WTC11 (cell line): ENCODE results near the gene FBXL14. TPM values are rescaled to one million over a fixed set of nuclear protein-coding genes. Genes with fewer than 3 reads are reported as not detected.

Experiments used
- ATAC-seq: fragments of 200-7000 bp; cut with Tn5 transposase; 2 replicates; pipeline ENCODE4 v1.10.0; 2021; ENCODE audit warnings: mild to moderate bottlenecking, moderate library complexity
- CTCF ChIA-PET: fragments of 300-600 bp; sonication (Branson Sonifier 250); formaldehyde crosslinking; loops from one replicate; lab custom pipeline; 2021; ENCODE audit warnings: antibody characterized with exemption; lab: Charles Lee
- POLR2A ChIA-PET: fragments of 350-600 bp; sonication (Branson Sonifier 250); formaldehyde crosslinking; loops from one replicate; lab custom pipeline; 2021; ENCODE audit warnings: antibody characterized with exemption; lab: Charles Lee
- DNase-seq: peaks from one replicate; pipeline ENCODE4 v3.0.0; 2021; ENCODE audit warnings: low spot score
- H3K27ac Mint-ChIP-seq: 2 replicates; pipeline ENCODE4 v1.8.0; 2021; ENCODE audit warnings: mixed read lengths
- H3K27me3 Mint-ChIP-seq: 2 replicates; pipeline ENCODE4 v1.8.0; 2021; ENCODE audit warnings: low read depth, mild to moderate bottlenecking, moderate library complexity, mixed read lengths
- H3K36me3 Mint-ChIP-seq: 2 replicates; pipeline ENCODE4 v1.8.0; 2021; ENCODE audit warnings: mixed read lengths
- H3K4me1 Mint-ChIP-seq: 2 replicates; pipeline ENCODE4 v1.8.0; 2022; ENCODE audit warnings: mixed read lengths
- H3K4me3 Mint-ChIP-seq: 2 replicates; pipeline ENCODE4 v1.8.0; 2021; ENCODE audit warnings: mild to moderate bottlenecking, moderate library complexity, mixed read lengths
- H3K9me3 Mint-ChIP-seq: 2 replicates; pipeline ENCODE4 v1.8.0; 2021; ENCODE audit warnings: mixed read lengths
- CREB1 ChIP-seq: sonication (generic); formaldehyde crosslinking; IDR thresholded peaks from 2 replicates; pipeline ENCODE4 v1.8.0; 2023; ENCODE audit warnings: mild to moderate bottlenecking, missing genetic modification reagents
- CREM ChIP-seq: sonication (generic); formaldehyde crosslinking; IDR thresholded peaks from 2 replicates; pipeline ENCODE4 v1.8.1; 2022; ENCODE audit warnings: mild to moderate bottlenecking, missing genetic modification reagents, moderate library complexity
- FOXJ3 ChIP-seq: sonication (generic); formaldehyde crosslinking; IDR thresholded peaks from 2 replicates; pipeline ENCODE4 v1.9.0; 2021; ENCODE audit warnings: missing genetic modification reagents, mild to moderate bottlenecking, borderline replicate concordance
- HMGA2 ChIP-seq: fragments of 250-450 bp; sonication (Bioruptor Pico); IDR thresholded peaks from 2 replicates; pipeline ENCODE4 v1.4.0; 2021; ENCODE audit warnings: mild to moderate bottlenecking, moderate library complexity
- KAT7 ChIP-seq: sonication (generic); formaldehyde crosslinking; IDR thresholded peaks from 2 replicates; pipeline ENCODE4 v1.8.1; 2023; ENCODE audit warnings: missing genetic modification reagents, mild to moderate bottlenecking, borderline replicate concordance
- NFYB ChIP-seq: sonication (generic); formaldehyde crosslinking; conservative IDR thresholded peaks from 2 replicates; pipeline ENCODE4 v1.8.0; 2022; ENCODE audit warnings: low read depth, missing genetic modification reagents
- TEAD4 ChIP-seq: sonication (generic); formaldehyde crosslinking; IDR thresholded peaks from 2 replicates; pipeline ENCODE4 v1.8.0; 2022; ENCODE audit warnings: mild to moderate bottlenecking, missing genetic modification reagents
- ZNF232 ChIP-seq: sonication (generic); formaldehyde crosslinking; IDR thresholded peaks from 2 replicates; pipeline ENCODE4 v1.8.0; 2022; ENCODE audit warnings: mild to moderate bottlenecking, missing genetic modification reagents
- ZNF317 ChIP-seq: sonication (generic); formaldehyde crosslinking; IDR thresholded peaks from 2 replicates; pipeline ENCODE4 v1.8.1; 2023; ENCODE audit warnings: low read depth, mild to moderate bottlenecking, moderate library complexity, missing genetic modification reagents, borderline replicate concordance
- ZNF396 ChIP-seq: fragments of 250-450 bp; sonication (Bioruptor Pico); IDR thresholded peaks from 2 replicates; pipeline ENCODE4 v1.8.0; 2021; ENCODE audit warnings: mild to moderate bottlenecking, moderate library complexity, borderline replicate concordance
- total RNA-seq: library from RNA; stranded (reverse); gene quantifications from 3 replicates; pipeline ENCODE4 v1.2.3, GENCODE V29; 2021
- TF ChIP-seq, protein P1 (sequence below): sonication (generic); formaldehyde crosslinking; IDR thresholded peaks from 2 replicates; pipeline ENCODE4 v1.8.1; 2023; ENCODE audit warnings: mild to moderate bottlenecking, missing genetic modification reagents, moderate library complexity
- TF ChIP-seq, protein P2 (sequence below): sonication (generic); formaldehyde crosslinking; IDR thresholded peaks from 2 replicates; pipeline ENCODE4 v1.8.0; 2022; ENCODE audit warnings: missing genetic modification reagents
- TF ChIP-seq, protein P3 (sequence below): sonication (generic); formaldehyde crosslinking; IDR thresholded peaks from 2 replicates; pipeline ENCODE4 v1.8.1; 2023; ENCODE audit warnings: mild to moderate bottlenecking, missing genetic modification reagents, moderate library complexity
- TF ChIP-seq, protein P4 (sequence below): fragments of 250-450 bp; sonication (Bioruptor Pico); IDR thresholded peaks from 2 replicates; pipeline ENCODE4 v2.1.2; 2022; ENCODE audit warnings: mild to moderate bottlenecking, moderate library complexity
- TF ChIP-seq, protein P5 (sequence below): sonication (generic); formaldehyde crosslinking; IDR thresholded peaks from 2 replicates; pipeline ENCODE4 v1.8.1; 2023; ENCODE audit warnings: mild to moderate bottlenecking, missing genetic modification reagents, borderline replicate concordance
- TF ChIP-seq, protein P6 (sequence below): sonication (generic); formaldehyde crosslinking; IDR thresholded peaks from 2 replicates; pipeline ENCODE4 v1.8.0; 2022; ENCODE audit warnings: mild to moderate bottlenecking, missing genetic modification reagents

The FBXL14 gene
- total RNA-seq, 1 experiment from 2014 or later: 12.0 TPM

DNA sequence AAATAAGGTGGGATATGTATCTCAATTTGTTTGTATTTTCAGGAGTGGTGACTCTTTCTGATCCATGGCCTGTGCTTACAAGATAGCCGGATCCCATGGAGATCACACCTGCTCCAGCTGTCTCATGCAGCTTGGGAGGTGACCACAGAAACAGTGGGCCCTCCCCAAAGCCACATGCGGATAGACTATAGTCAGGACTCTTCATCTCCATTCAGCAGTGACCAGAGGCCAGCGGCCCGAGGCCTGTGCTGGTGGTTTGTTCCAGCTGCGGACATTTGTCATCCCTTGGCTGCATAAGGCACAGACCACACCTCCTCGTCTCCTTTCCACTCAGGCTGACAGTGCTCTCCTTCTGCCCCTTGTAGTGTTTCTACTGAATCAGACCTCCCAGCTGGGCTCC, 20.0 kb upstream of the FBXL14 start:
- ChIA-PET CTCF (interaction anchor here (1.0 to 1.1 kb wide), 2 partner anchors 9 to 177 kb away, joined by 3 read pairs; no protein-coding TSS in a partner anchor), POLR2A (no interaction called here)
- Mint-ChIP-seq H3K27me3 (peaks cover 22% of the 10 kb centered on the region), H3K9me3 (no peaks in the 10 kb centered on the region), H3K36me3 (no peaks in the 10 kb centered on the region), H3K4me3 (no peak overlapping the region), H3K27ac (no peak overlapping the region), H3K4me1 (peaks cover 9% of the 10 kb centered on the region; the same call in 1 of the 2 replicates)
- no peak for DNase-seq
- TF ChIP-seq NFYB (no peak), CREM (CRISPR knock-in tag) (no peak), ZNF396 (CRISPR knock-in tag) (no peak), KAT7 (CRISPR knock-in tag) (no peak), ZNF232 (CRISPR knock-in tag) (no peak), CREB1 (no peak), HMGA2 (CRISPR knock-in tag) (no peak), ZNF317 (CRISPR knock-in tag) (no peak)
- TF ChIP-seq, protein P1, sequence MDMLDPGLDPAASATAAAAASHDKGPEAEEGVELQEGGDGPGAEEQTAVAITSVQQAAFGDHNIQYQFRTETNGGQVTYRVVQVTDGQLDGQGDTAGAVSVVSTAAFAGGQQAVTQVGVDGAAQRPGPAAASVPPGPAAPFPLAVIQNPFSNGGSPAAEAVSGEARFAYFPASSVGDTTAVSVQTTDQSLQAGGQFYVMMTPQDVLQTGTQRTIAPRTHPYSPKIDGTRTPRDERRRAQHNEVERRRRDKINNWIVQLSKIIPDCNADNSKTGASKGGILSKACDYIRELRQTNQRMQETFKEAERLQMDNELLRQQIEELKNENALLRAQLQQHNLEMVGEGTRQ (CRISPR knock-in tag): no peak
- TF ChIP-seq, protein P2, sequence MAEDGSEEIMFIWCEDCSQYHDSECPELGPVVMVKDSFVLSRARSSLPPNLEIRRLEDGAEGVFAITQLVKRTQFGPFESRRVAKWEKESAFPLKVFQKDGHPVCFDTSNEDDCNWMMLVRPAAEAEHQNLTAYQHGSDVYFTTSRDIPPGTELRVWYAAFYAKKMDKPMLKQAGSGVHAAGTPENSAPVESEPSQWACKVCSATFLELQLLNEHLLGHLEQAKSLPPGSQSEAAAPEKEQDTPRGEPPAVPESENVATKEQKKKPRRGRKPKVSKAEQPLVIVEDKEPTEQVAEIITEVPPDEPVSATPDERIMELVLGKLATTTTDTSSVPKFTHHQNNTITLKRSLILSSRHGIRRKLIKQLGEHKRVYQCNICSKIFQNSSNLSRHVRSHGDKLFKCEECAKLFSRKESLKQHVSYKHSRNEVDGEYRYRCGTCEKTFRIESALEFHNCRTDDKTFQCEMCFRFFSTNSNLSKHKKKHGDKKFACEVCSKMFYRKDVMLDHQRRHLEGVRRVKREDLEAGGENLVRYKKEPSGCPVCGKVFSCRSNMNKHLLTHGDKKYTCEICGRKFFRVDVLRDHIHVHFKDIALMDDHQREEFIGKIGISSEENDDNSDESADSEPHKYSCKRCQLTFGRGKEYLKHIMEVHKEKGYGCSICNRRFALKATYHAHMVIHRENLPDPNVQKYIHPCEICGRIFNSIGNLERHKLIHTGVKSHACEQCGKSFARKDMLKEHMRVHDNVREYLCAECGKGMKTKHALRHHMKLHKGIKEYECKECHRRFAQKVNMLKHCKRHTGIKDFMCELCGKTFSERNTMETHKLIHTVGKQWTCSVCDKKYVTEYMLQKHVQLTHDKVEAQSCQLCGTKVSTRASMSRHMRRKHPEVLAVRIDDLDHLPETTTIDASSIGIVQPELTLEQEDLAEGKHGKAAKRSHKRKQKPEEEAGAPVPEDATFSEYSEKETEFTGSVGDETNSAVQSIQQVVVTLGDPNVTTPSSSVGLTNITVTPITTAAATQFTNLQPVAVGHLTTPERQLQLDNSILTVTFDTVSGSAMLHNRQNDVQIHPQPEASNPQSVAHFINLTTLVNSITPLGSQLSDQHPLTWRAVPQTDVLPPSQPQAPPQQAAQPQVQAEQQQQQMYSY: no peak
- TF ChIP-seq, protein P3, sequence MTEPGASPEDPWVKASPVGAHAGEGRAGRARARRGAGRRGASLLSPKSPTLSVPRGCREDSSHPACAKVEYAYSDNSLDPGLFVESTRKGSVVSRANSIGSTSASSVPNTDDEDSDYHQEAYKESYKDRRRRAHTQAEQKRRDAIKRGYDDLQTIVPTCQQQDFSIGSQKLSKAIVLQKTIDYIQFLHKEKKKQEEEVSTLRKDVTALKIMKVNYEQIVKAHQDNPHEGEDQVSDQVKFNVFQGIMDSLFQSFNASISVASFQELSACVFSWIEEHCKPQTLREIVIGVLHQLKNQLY (CRISPR knock-in tag): no peak
- TF ChIP-seq, protein P4, sequence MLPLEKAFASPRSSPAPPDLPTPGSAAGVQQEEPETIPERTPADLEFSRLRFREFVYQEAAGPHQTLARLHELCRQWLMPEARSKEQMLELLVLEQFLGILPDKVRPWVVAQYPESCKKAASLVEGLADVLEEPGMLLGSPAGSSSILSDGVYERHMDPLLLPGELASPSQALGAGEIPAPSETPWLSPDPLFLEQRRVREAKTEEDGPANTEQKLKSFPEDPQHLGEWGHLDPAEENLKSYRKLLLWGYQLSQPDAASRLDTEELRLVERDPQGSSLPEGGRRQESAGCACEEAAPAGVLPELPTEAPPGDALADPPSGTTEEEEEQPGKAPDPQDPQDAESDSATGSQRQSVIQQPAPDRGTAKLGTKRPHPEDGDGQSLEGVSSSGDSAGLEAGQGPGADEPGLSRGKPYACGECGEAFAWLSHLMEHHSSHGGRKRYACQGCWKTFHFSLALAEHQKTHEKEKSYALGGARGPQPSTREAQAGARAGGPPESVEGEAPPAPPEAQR (CRISPR knock-in tag): no peak
- ATAC-seq: no peak

DNA sequence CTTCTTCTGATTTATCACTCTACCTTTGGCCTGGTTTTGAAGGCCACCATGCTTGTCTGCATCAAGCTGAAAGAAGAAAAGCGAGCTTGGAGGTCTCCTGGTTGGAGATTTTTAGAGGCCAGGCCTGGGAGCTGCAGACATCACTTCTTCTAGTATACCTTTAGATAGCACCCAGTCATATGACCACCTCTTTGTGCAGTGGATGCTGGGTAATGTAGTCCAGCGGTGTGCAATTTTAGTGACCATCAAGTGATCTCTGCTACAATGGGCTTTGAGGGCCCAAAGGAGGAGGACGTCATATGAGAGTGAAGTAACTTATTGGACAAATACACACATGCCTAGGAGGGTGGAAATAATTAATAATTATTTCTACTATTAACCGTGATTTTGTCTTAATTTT, 19.5 kb upstream of the FBXL14 start:
- no peaks in the 10 kb centered on the region for H3K9me3 Mint-ChIP-seq
- peaks cover 6% of the 10 kb centered on the region; the same call in 1 of the 2 replicates for H3K4me1 Mint-ChIP-seq
- POLR2A ChIA-PET: no interaction called here
- peak; percentile 72 for ATAC-seq
- peaks cover 22% of the 10 kb centered on the region for H3K27me3 Mint-ChIP-seq
- no peak overlapping the region for H3K4me3 Mint-ChIP-seq
- DNase-seq: no peak
- H3K27ac Mint-ChIP-seq: no peak overlapping the region
- no peak for TF ChIP-seq FOXJ3 (CRISPR knock-in tag)
- TF ChIP-seq, protein P5, sequence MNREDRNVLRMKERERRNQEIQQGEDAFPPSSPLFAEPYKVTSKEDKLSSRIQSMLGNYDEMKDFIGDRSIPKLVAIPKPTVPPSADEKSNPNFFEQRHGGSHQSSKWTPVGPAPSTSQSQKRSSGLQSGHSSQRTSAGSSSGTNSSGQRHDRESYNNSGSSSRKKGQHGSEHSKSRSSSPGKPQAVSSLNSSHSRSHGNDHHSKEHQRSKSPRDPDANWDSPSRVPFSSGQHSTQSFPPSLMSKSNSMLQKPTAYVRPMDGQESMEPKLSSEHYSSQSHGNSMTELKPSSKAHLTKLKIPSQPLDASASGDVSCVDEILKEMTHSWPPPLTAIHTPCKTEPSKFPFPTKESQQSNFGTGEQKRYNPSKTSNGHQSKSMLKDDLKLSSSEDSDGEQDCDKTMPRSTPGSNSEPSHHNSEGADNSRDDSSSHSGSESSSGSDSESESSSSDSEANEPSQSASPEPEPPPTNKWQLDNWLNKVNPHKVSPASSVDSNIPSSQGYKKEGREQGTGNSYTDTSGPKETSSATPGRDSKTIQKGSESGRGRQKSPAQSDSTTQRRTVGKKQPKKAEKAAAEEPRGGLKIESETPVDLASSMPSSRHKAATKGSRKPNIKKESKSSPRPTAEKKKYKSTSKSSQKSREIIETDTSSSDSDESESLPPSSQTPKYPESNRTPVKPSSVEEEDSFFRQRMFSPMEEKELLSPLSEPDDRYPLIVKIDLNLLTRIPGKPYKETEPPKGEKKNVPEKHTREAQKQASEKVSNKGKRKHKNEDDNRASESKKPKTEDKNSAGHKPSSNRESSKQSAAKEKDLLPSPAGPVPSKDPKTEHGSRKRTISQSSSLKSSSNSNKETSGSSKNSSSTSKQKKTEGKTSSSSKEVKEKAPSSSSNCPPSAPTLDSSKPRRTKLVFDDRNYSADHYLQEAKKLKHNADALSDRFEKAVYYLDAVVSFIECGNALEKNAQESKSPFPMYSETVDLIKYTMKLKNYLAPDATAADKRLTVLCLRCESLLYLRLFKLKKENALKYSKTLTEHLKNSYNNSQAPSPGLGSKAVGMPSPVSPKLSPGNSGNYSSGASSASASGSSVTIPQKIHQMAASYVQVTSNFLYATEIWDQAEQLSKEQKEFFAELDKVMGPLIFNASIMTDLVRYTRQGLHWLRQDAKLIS: no peak
- no peak for TF ChIP-seq TEAD4 (CRISPR knock-in tag)
- TF ChIP-seq, protein P1 (CRISPR knock-in tag): peak; percentile 91
- TF ChIP-seq, protein P6, sequence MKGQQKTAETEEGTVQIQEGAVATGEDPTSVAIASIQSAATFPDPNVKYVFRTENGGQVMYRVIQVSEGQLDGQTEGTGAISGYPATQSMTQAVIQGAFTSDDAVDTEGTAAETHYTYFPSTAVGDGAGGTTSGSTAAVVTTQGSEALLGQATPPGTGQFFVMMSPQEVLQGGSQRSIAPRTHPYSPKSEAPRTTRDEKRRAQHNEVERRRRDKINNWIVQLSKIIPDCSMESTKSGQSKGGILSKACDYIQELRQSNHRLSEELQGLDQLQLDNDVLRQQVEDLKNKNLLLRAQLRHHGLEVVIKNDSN: peak; percentile 92
- CTCF ChIA-PET: no interaction called here
- H3K36me3 Mint-ChIP-seq: no peaks in the 10 kb centered on the region
